Endothelial cell (in vitro differentiated cells): ENCODE results near the gene SASH1. TPM values are rescaled to one million over a fixed set of nuclear protein-coding genes. Genes with fewer than 3 reads are reported as not detected.
A peak's percentile ranks its signal among the peaks of the same experiment; 100 is the strongest.

Source experiments
- DNase-seq: peaks from one replicate; pipeline ENCODE4 v3.0.0; 2021; ENCODE audit warnings: low spot score
- H3K27ac Mint-ChIP-seq: one replicate; pipeline ENCODE4 v1.8.0; 2021; ENCODE audit warnings: mixed read lengths, inconsistent platforms; ENCODE audit not compliant: unreplicated experiment
- H3K27me3 Mint-ChIP-seq: one replicate; pipeline ENCODE4 v1.8.0; 2021; ENCODE audit warnings: mild to moderate bottlenecking, moderate library complexity, mixed read lengths, inconsistent platforms; ENCODE audit not compliant: unreplicated experiment
- H3K36me3 Mint-ChIP-seq: one replicate; pipeline ENCODE4 v1.8.0; 2021; ENCODE audit warnings: mild to moderate bottlenecking, low read depth, mixed read lengths, inconsistent platforms; ENCODE audit not compliant: unreplicated experiment
- H3K4me1 Mint-ChIP-seq: one replicate; pipeline ENCODE4 v1.8.0; 2021; ENCODE audit warnings: mild to moderate bottlenecking, mixed read lengths, inconsistent platforms; ENCODE audit not compliant: unreplicated experiment
- H3K4me3 Mint-ChIP-seq: one replicate; pipeline ENCODE4 v1.8.0; 2021; ENCODE audit warnings: mild to moderate bottlenecking, mixed read lengths, inconsistent platforms; ENCODE audit not compliant: unreplicated experiment
- H3K9me3 Mint-ChIP-seq: one replicate; pipeline ENCODE4 v1.8.0; 2021; ENCODE audit warnings: mixed read lengths, inconsistent platforms; ENCODE audit not compliant: unreplicated experiment
- total RNA-seq: library from RNA; stranded (reverse); fragmentation: NEBNext Ultra II Directional; extraction: Animal tissue kit (Norgen Biotek cat#: 25700); gene quantifications from one replicate; pipeline ENCODE4 v1.2.1, GENCODE V29; 2021; ENCODE audit not compliant: unreplicated experiment
- TF ChIP-seq, protein P1 (sequence below): fragments of 200-600 bp; sonication (generic); IDR thresholded peaks from one replicate; pipeline ENCODE4 v1.5.0; 2021; ENCODE audit warnings: antibody characterized with exemption; ENCODE audit not compliant: unreplicated experiment

The SASH1 gene
- total RNA-seq, 1 donor from 2014 or later = 138 TPM

DNA sequence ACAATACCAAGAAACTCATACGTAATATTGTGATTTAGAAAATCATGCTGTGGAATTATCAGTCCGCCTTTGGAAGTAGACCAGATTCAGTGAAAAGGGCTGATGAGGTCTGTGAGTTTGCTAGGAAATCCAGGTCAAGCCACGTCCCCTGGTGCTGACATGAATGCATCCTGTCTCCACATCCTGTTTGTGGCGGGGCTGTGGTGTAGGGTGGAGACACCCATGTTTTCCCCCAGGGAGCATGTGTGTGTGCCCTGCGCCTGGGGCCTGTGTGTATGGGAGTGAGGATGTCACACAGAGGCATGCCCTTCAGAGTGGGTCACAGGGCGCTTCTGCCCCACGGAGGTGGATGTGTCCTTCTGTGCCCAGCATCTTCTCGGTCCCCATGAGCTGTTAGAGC lies 109.1 kb downstream of the SASH1 start:
- Mint-ChIP-seq H3K27me3 (peaks cover 30% of the 10 kb centered on the region), H3K9me3 (no peaks in the 10 kb centered on the region), H3K4me3 (peak overlapping the region; percentile 53), H3K36me3 (peaks cover 69% of the 10 kb centered on the region), H3K4me1 (peaks cover 69% of the 10 kb centered on the region), H3K27ac (peak overlapping the region; percentile 81)
- TF ChIP-seq, protein P1, sequence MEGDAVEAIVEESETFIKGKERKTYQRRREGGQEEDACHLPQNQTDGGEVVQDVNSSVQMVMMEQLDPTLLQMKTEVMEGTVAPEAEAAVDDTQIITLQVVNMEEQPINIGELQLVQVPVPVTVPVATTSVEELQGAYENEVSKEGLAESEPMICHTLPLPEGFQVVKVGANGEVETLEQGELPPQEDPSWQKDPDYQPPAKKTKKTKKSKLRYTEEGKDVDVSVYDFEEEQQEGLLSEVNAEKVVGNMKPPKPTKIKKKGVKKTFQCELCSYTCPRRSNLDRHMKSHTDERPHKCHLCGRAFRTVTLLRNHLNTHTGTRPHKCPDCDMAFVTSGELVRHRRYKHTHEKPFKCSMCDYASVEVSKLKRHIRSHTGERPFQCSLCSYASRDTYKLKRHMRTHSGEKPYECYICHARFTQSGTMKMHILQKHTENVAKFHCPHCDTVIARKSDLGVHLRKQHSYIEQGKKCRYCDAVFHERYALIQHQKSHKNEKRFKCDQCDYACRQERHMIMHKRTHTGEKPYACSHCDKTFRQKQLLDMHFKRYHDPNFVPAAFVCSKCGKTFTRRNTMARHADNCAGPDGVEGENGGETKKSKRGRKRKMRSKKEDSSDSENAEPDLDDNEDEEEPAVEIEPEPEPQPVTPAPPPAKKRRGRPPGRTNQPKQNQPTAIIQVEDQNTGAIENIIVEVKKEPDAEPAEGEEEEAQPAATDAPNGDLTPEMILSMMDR = no peak
- no peak for DNase-seq

DNA sequence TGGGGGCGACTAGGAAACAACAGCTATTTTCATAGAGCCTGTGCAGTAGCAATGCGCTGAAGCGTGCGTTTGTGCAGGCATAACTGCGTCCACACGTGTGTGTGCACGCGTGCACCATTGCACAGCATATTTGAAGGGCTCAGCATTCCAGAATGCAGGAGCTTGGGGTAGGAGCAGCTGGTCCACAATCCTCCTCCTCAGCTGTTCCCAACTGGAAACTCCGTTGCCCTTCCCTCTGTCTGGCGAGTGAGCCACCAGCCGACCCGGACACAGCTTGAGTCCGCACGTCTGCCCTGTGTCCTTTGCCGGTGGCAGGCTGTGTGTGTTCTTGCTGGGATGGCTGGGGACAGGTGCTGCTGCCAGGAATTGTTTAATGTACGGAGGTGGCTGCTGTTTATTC lies 110.2 kb downstream of the SASH1 start:
- Mint-ChIP-seq H3K4me3 (no peak overlapping the region), H3K4me1 (peaks cover 65% of the 10 kb centered on the region), H3K9me3 (no peaks in the 10 kb centered on the region), H3K27me3 (peaks cover 20% of the 10 kb centered on the region), H3K36me3 (peaks cover 68% of the 10 kb centered on the region), H3K27ac (no peak overlapping the region)
- TF ChIP-seq, protein P1 = no peak
- DNase-seq = no peak

DNA sequence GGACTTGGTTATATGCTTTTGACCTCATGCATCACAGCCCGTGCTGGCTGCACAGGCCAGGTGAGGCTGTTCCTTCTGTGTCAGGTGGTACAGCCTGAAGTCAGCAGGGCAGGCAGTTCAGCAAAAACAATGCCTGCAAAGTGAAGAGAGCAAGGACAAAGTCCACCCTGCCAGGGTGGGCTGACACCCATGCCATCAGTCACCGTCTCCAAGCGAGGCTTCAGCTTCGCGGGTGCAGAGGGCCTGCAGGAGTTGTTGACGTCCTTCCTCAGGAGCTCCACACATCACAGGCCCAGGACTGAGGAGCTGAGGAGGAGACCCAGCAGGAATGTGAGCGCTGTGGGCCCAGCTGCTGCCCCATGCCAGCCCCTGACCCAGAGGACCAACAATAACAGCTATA lies 111.3 kb downstream of the SASH1 start:
- TF ChIP-seq, protein P1 = no peak
- H3K36me3 Mint-ChIP-seq = peaks cover 68% of the 10 kb centered on the region
- peaks cover 63% of the 10 kb centered on the region for H3K4me1 Mint-ChIP-seq
- H3K27me3 Mint-ChIP-seq = peaks cover 10% of the 10 kb centered on the region
- H3K27ac Mint-ChIP-seq = peak overlapping the region; percentile 78
- H3K9me3 Mint-ChIP-seq = no peaks in the 10 kb centered on the region
- DNase-seq = no peak
- no peak overlapping the region for H3K4me3 Mint-ChIP-seq

DNA sequence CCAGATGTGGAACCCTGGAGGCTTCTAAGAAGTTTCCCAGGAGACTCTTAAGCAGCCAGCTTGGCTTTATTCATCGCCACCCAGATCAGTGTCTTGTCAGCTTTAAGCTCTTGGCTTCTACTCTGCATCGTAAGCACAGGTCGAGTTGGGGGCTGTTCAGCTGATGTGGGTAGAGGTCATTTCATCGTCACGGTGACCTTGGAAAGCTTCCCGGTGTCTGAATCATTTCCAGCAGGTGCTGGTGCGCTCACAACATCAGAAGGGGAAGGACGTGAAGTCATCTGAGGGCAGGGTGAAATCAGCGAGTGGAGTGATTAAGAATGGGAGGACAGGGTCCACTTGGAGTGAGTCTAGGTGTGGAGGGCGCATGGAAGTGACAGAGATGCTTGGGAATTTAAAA lies 112.6 kb downstream of the SASH1 start:
- TF ChIP-seq, protein P1 = no peak
- Mint-ChIP-seq H3K4me3 (peak overlapping the region; percentile 35), H3K27ac (peak overlapping the region; percentile 54), H3K4me1 (peaks cover 57% of the 10 kb centered on the region), H3K9me3 (no peaks in the 10 kb centered on the region), H3K27me3 (peaks cover 6% of the 10 kb centered on the region), H3K36me3 (peaks cover 63% of the 10 kb centered on the region)
- DNase-seq = no peak

DNA sequence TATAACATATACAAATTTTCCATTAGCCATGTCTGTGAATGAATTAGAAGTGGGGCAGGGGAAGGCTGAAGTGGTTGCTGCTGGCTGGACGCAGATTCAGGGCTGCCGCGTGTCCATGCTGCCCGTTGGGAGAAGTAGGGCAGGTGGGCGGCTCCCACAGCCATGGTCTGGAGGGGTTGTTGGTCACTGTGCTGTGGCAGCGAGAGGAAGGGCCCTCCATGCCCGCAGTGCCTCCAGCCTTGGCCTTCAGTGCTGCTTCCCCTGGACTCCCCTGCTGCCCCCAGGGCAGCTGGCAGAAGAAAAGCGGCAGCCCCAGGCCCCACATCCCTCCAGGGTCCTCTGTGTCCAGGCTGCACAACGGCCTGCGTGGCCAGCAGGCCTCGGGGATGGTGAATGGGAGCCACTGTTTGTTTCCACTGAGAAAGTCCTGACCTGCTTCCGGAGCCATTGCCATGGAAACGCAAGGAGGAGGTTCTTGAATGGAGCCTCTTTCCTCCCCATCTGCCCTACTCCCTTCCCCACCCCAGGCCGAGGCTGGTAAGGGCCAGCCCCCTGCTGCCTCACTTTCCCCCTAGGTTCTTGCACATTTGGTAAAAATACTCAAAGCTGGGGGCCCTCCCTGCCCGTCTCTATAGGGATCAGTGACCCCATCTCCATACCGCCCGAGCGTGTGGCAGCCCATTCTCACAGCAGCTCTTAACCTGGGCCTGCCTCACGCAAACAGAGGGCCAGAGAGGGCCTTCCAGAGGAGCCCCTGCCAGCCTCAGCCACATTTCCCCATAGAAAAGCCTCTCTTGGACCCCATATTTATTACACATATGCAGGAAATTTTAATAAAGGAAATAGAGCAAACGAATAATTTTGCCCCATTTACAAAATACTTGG lies 113.3 kb downstream of the SASH1 start:
- no peak for DNase-seq
- Mint-ChIP-seq H3K4me1 (peaks cover 52% of the 10 kb centered on the region), H3K4me3 (peak overlapping the region; percentile 35), H3K36me3 (peaks cover 57% of the 10 kb centered on the region), H3K9me3 (no peaks in the 10 kb centered on the region), H3K27ac (peak overlapping the region; percentile 72), H3K27me3 (peaks cover 6% of the 10 kb centered on the region)
- TF ChIP-seq, protein P1 = no peak
